HepG2 (cell line): ENCODE data around the gene GADL1. TPM values are rescaled to one million over a fixed set of nuclear protein-coding genes. Genes with fewer than 3 reads are reported as not detected.

Source experiments
- ATAC-seq: fragments of 200-7000 bp; cut with Tn5 transposase; 3 replicates; pipeline ENCODE4 v1.9.1; 2020; ENCODE audit warnings: mild to moderate bottlenecking, moderate library complexity
- BruUV-seq: library from RNA; stranded (reverse); fragments of 400-500 nt; replicated peaks from 2 replicates; lab custom pipeline; 2021; lab: Mats Ljungman, UMichigan
- CTCF ChIA-PET: fragments of 300-600 bp; formaldehyde crosslinking; extraction: SDS; loops from one replicate; lab custom pipeline; 2021; ENCODE audit warnings: low total read pairs, inconsistent platforms, low intra/inter-chr PET ratio; lab: Yijun Ruan, JAX
- POLR2A ChIA-PET: fragments of 350-600 bp; sonication (Branson Sonifier 250); formaldehyde crosslinking; loops from one replicate; lab custom pipeline; 2020; ENCODE audit warnings: antibody characterized with exemption, inconsistent platforms; lab: Yijun Ruan, JAX
- DNase-seq: peaks from one replicate; pipeline ENCODE4 v3.0.0-alpha.2; 2015; ENCODE audit warnings: low spot score
- FAIRE-seq: peaks from 3 replicates; lab custom pipeline; 2011; peaks lifted over from hg19 to GRCh38; lab: Jason Lieb, UNC
- H2AFZ ChIP-seq: one replicate; pipeline ENCODE4 v1.6.1; 2011; ENCODE audit warnings: low read length, inconsistent platforms
- H3K27ac ChIP-seq: fragments of 300-600 bp; 3 replicates; pipeline ENCODE4 v1.8.0; 2011; ENCODE audit warnings: mixed run types, mild to moderate bottlenecking, mixed read lengths, low read length, inconsistent platforms; ENCODE audit not compliant: insufficient read depth; ENCODE audit errors: extremely low read length
- H3K27me3 ChIP-seq, 2 experiments: fragments of 200-600 bp in 1 of 2; 2 replicates in 1 of 2; 3 replicates in 1 of 2; pipeline versions ENCODE4 v1.6.0 to v1.8.0; 2011; ENCODE audit warnings: low read length in 2 of 2, mild to moderate bottlenecking in 2 of 2, moderate library complexity in 2 of 2, inconsistent platforms in 1 of 2; ENCODE audit not compliant: insufficient read depth in 2 of 2, control insufficient read depth in 1 of 2
- H3K36me3 ChIP-seq, 2 experiments: fragments of 200-600 bp in 1 of 2; replicated peaks in 1 of 2; 2 replicates in 1 of 2; 3 replicates in 1 of 2; pipeline versions ENCODE4 v1.5.1 to v1.8.0; 2011; ENCODE audit warnings: low read length in 2 of 2, inconsistent platforms in 1 of 2; ENCODE audit not compliant: insufficient read depth in 2 of 2, control insufficient read depth in 1 of 2
- H3K4me1 ChIP-seq: 2 replicates; pipeline ENCODE4 v1.5.1; 2012; ENCODE audit warnings: low read length, inconsistent platforms; ENCODE audit not compliant: insufficient read depth
- H3K4me2 ChIP-seq: 2 replicates; pipeline ENCODE4 v1.6.0; 2011; ENCODE audit warnings: low read depth, low read length, inconsistent platforms
- H3K4me3 ChIP-seq, 3 experiments: fragments of 200-600 bp in 1 of 3; sonication (generic), shearing (Covaris generic) in 1 of 3; replicated peaks in 1 of 3; 2 replicates each; pipeline ENCODE4 v1.5.1; 2011 to 2016; ENCODE audit warnings: low read length in 3 of 3, inconsistent platforms in 2 of 3, low read depth in 2 of 3, mild to moderate bottlenecking in 2 of 3, control low read depth in 1 of 3, mixed read lengths in 1 of 3; ENCODE audit not compliant: insufficient read depth in 1 of 3
- H3K79me2 ChIP-seq: one replicate; pipeline ENCODE4 v1.6.1; 2011; ENCODE audit warnings: low read length, inconsistent platforms; ENCODE audit not compliant: insufficient read depth
- H3K9ac ChIP-seq: 2 replicates; pipeline ENCODE4 v1.6.0; 2011; ENCODE audit warnings: mild to moderate bottlenecking, low read depth, low read length, inconsistent platforms; ENCODE audit not compliant: insufficient read depth
- H3K9me3 ChIP-seq: 2 replicates; pipeline ENCODE4 v1.5.1; 2012; ENCODE audit warnings: mild to moderate bottlenecking, low read length
- H4K20me1 ChIP-seq: 2 replicates; pipeline ENCODE4 v1.6.0; 2011; ENCODE audit warnings: inconsistent platforms, mild to moderate bottlenecking, low read length, moderate library complexity; ENCODE audit not compliant: insufficient read depth
- POLR2A ChIP-seq, 2 experiments: IDR thresholded peaks; 2 replicates each; pipeline ENCODE4 v1.6.1; 2011; ENCODE audit warnings: low read depth in 2 of 2, low read length in 2 of 2, mild to moderate bottlenecking in 1 of 2, moderate library complexity in 1 of 2; ENCODE audit not compliant: insufficient read depth in 1 of 2
- ZNF430 ChIP-seq: sonication (generic); formaldehyde crosslinking; IDR thresholded peaks from 2 replicates; pipeline ENCODE4 v1.9.0; 2021; ENCODE audit warnings: mild to moderate bottlenecking, missing genetic modification reagents
- ZNF646 ChIP-seq: sonication (generic); formaldehyde crosslinking; IDR thresholded peaks from 2 replicates; pipeline ENCODE4 v1.9.0; 2021; ENCODE audit warnings: mild to moderate bottlenecking, missing genetic modification reagents
- WGBS: methylation state at CpG from one replicate; pipeline ENCODE4 v1.1.6; 2017; ENCODE audit warnings: low lambda C conversion rate; 5-methylcytosine and 5-hydroxymethylcytosine counted together
- in situ Hi-C: cut with HindIII; loops from 2 replicates; pipeline ENCODE4 v1.10.0; 2017; ENCODE audit warnings: low pct_unique_long_range_greater_than_20kb; ENCODE audit not compliant: extremely low pct_ligation_motif_present
- intact Hi-C: fragments of 100-400 bp; cut with micrococcal nuclease; formaldehyde crosslinking; loops from one replicate; pipeline ENCODE4 v1.10.0; 2022; ENCODE audit not compliant: unreplicated experiment
- polyA plus RNA-seq, 8 experiments: library from polyadenylated mRNA; depleted of rRNA in 3 of 8; stranded (reverse) in 7 of 8; unstranded in 1 of 8; fragments of >200 nt; fragmentation: Illumina TruSeq in 4 of 8; extraction: Trizol in 4 of 8; gene quantifications; 2 replicates each; pipeline versions ENCODE4 v1.2.1 to v1.2.3, GENCODE V29; 2011 to 2016; ENCODE audit warnings: low read depth in 4 of 8, missing spikeins in 1 of 8, mixed read lengths in 1 of 8; ENCODE audit not compliant: insufficient read depth in 1 of 8
- total RNA-seq, 5 experiments: library from RNA; depleted of rRNA; stranded (reverse); fragments of >200 nt; fragmentation: Illumina TruSeq; extraction: Trizol; gene quantifications; 2 replicates each; pipeline ENCODE4 v1.2.3, GENCODE V29; 2016; ENCODE audit warnings: low read depth in 1 of 5

GADL1 gene
- total and polyA plus RNA-seq, 2 of the 13 experiments (the other 11 are each of a cell fraction or from before 2014, with no cell fraction given), result not detected

GRCh38 chr3:30729512-30729911, 164.9 kb downstream of the GADL1 start:
- no peak overlapping the region for H2AFZ ChIP-seq
- DNase-seq (no peak), FAIRE-seq (no peak), ATAC-seq (no peak)
- H3K9me3 ChIP-seq, result no peaks in the 10 kb centered on the region
- no peaks in the 10 kb centered on the region for H3K36me3 ChIP-seq
- no peaks in the 10 kb centered on the region for H4K20me1 ChIP-seq
- no peak overlapping the region for H3K4me2 ChIP-seq
- H3K27ac ChIP-seq, result no peak overlapping the region
- WGBS, result 18% methylated on average over 2 of the region's 2 CpGs
- no peaks in the 10 kb centered on the region for H3K79me2 ChIP-seq
- no peak overlapping the region for H3K9ac ChIP-seq
- ChIA-PET POLR2A (interaction anchor here (1.4 kb wide), 1 partner anchor 8 kb away, joined by 4 read pairs; no protein-coding TSS in a partner anchor), CTCF (no interaction called here)
- H3K4me3 ChIP-seq, result no peak overlapping the region
- TF ChIP-seq ZNF430 (no peak), POLR2A (IDR thresholded peaks at IDR 0.05; ENCODE audit: insufficient read depth in 1 of 2, low read depth in 2 of 2, low read length in 2 of 2) (no peak), ZNF646 (no peak)
- H3K4me1 ChIP-seq, result no peaks in the 10 kb centered on the region
- intact Hi-C loops, result no loop called here
- no TSS peak for BruUV-seq
- peaks cover 0 to 5% of the 10 kb centered on the region in 2 experiments; a peak in 2 of 5 replicates for H3K27me3 ChIP-seq
- in situ Hi-C loops, result no loop called here
